GM19328 (cell line): ENCODE measurements around the gene SELENOO.

Experiments
- ATAC-seq: cut with Tn5 transposase; IDR thresholded peaks from one replicate; pipeline ENCODE4 v1.9.1; 2021; ENCODE audit warnings: mild to moderate bottlenecking, moderate library complexity; ENCODE audit not compliant: unreplicated experiment

The SELENOO gene

GRCh38 chr22:50252082-50253045, 51.6 kb downstream of the SELENOO start:
- no peak for ATAC-seq

- ATAC-seq, result no peak
Measured at GRCh38 chr22:50253046-50253915, 52.5 kb downstream of the SELENOO start.

- no peak for ATAC-seq
Measured at GRCh38 chr22:50253941-50254340, 53.1 kb downstream of the SELENOO start.

DNA sequence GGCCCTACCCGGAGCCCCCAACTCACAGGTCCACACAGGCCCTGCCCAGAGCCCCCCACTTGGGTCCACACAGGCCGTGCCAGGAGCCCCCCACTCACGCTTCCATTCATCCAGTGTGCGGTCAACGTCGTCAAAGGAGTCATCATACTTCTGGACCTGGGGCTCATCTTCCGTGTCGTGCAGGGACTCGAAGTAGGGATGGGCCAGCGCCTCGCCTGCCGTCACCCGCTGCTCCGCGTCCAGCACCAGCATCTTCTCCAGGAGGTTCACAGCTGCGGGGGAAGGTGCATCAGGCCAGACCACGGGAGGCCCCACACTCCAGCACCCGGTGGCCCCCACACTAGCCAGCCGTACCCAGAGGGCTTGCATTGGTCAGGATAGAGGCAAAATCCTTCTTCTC, 54.3 kb downstream of the SELENOO start:
- ATAC-seq, result no peak

GRCh38 chr22:50255607-50256006, 54.8 kb downstream of the SELENOO start:
- ATAC-seq, result no peak

DNA sequence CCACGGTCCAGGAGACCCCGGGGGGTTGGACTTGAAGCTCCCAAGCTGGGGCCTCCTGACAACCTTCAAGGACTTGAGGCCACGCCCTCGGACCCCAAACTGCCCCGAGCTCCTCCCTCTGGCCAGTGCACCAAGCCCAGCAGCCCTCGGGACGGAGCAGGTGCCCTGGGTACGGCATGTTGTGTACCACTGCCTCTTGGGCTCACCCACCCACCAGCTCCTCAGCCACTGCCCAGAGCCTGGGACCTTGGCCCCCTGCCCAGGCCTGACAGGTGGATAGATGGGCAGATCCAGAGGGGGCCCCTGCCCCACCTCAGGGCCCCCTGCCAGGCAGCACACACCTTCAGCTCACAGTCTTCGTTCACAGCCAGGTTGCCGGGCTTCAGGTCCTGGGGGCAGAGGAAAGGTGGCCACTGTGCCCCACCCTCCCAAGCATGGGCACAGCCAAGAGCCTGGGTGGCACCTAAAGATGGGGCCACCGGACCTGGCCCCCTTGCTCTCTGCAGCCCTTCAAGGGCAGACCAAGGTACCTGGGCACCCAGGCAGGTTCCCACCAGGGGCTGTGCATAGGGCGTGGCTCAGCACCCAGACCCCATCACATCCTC, 55.5 kb downstream of the SELENOO start:
- ATAC-seq, result no peak

DNA sequence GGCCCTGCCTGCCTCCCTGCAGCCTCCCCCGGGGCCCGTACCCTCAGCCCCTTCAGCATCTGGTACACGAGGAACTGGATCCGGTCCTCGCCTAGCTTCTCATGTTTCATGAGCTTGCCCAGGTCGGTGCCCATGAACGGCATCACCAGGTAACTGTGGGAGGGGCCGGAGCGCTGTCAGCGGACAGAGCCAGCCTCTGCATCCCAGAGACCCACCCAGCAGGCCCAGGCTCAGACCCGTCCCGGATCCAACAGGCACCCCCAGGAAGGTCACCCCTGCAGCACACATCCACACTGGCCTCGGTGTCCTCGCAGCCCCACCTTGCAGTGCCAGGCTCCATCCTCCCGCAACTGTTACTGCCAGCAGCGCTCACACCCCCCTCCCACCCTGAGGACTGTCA, 56.2 kb downstream of the SELENOO start:
- no peak for ATAC-seq

GRCh38 chr22:50257451-50258360, 56.9 kb downstream of the SELENOO start:
- no peak for ATAC-seq

DNA sequence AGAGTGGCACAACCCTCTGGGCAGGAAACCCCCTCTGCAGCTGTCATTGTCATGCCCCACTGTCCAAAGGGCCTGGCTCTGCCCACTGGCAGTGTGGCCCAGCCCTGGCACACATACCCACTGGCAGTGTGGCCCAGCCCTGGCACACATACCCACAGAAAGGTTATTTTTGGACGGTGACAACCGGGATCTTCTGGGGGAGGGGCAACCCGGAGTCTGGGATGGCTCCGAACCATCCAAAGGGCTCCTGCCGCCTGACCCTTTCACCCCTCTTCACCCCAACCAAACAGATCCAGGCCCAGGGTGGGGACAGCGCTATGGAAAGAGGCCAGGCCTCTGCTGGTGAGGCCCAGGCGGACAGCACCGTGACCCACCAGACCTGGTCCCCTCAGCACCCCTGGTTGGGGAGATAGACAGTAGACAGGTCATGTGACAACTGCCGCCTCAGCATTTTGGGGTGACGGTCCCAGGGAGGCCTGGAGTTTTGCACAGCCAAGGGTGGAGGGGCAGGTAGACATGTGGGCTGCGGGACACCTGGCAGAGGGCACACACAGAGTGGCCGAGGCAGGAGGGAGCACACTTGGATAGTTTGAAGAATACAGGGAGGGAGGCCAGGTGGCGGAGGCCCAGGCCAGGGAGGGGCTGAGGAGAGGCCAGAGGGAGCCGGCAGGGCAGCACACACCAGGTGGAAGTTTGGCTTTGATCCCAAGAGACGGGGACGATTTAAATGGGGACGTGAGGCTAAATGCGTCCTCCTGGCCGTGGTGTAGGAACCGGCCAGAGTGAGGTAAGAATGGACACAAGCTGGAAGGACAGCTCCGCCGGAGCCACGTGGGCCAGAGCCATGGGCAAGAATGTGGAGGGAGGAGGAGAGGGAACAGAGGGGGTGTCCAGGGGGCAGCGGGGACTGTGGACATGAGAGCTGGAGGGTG, 57.8 kb downstream of the SELENOO start:
- no peak for ATAC-seq

DNA sequence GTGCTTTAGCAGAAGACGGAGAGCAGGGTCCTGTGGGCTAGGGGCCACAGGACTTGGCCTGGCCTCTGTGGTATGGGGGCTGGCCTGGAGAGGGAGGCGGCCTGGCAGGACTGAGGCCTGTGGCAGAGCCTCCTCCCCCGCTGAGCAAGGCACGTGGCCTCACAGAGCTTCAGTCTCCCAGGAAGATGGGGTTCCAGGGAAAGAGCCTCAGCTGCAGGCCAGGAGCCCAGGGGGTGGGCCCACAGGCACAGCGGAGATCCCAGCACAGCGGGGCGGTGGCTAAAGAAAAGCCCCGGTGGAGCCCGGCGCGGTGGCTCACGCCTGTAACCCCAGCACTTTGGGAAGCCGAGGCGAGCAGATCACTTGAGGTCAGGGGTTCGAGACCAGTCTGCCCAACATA, 58.5 kb downstream of the SELENOO start:
- no peak for ATAC-seq

DNA sequence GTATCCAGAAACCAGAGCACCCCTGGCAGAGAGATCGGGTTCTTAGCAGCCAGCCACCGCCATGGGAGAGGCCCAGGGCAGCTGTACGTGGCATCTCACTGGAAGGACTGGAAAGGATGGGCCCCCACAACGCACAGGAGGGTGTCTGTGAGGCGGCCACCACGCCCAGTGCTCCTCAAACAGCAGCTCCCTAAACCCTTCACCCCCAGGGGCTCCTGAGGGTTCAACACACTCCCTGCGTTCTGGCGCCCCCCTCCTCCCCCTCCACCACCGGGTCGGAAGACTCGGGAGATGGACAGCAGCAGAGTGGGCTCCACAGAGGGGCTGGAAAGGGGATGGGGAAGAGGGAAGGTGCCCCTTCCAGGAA, 59.6 kb downstream of the SELENOO start:
- ATAC-seq, result no peak

- ATAC-seq, result no peak
Measured at GRCh38 chr22:50260801-50261614, 60.2 kb downstream of the SELENOO start.

DNA sequence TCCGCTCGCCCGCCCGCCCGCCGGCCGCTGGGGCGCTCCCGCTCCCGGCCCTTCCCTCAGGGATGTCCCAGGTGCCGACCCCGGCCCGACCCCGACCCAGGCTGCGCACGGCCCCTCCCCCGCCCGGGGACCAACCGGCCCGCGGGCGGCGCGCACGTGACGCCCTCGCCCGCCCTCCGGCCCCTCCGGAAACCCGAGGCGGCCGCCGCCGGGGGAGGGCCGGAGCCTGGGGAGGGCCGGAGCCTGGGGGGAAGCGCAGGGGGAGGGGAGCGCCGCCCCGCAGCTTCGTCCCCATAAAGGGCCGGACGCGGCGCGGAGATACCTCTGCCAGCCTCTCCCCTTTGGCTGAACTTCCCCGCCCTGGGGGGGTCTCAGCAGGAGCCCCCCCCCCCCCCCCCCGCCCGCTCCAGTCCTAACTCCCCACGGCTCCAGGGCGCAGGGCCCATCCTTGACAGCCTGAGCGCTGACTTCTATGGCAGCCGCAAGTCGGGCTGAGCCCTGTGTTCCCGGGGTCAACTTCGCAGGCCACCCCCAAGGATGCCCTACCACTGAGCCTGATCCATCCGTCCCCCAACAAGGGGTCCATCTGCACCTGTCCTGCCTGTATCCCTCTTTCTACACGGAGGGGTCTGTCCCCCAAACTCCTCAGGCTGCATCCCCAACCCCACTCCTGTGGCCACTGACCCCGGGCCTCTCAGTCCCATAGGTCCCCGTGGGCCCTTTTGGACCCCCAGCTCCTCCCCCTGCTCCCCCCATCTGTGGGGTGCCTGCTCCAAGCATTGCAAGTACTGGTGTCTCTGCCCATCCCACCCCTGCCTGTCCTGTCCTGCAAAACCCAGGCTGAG, 61.0 kb downstream of the SELENOO start, which contains the start of gene MAPK12:
Gene MAPK12, minus strand, starts transcription at position 69 of the 845 bp plus-strand sequence. CDS start 174 bp downstream, outside the sequence.
- no peak for ATAC-seq

DNA sequence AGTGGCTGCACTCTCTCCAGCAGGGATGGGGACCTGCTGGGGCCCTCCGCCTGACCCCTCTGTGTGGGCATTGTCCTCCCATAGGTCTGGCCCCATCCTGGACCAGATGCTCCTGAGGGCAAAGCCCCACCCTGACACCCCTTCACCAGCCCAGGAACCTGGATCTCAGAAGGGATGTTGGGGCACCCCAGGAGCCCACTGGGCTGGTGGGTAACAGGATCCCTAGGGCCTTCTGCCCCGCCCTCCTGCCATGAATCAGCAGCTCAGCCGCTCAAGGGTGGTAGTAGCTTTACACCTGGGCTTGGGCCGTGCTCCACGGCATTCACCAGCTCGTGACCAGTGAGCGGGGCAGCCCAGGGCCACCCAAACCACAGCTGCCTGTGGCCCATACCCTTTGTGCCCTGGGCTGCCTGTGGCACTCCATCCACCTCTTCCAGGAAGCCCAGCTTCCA, 61.7 kb downstream of the SELENOO start:
- no peak for ATAC-seq

DNA sequence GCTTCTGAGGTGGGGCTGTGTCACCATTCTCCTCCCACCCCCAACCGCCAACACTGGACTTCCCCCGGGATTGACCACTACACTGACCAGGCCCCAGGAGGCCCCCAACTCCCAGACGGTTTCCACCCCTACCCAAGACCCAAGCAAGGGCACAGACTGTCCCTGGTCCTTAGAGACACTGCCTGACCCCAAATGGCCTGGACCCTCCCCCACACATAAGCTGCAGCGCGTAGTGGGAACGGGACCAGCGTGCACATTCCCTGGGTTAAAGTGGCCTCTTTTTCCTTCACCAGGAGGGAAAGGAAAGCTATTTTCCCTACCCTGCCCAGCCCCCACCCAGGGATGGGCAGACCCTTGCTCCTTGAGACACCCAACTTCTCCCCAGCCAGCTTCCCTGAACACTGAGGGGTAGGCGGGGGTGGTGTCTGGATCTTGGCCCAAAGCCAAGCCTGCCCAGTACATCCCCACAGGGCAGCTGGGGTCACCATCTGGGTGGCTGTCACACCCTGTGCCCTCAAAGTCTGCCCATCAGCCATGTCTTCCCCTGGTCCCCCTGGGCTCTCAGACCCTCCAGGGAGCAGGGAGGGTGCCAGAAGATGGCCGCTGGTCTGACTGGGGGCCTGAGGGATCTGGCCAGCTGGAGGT, 62.3 kb downstream of the SELENOO start:
- no peak for ATAC-seq

- no peak for ATAC-seq
Measured at GRCh38 chr22:50264104-50264745, 63.4 kb downstream of the SELENOO start.
